ENCODE data around the gene HSDL2. TPM values are rescaled to one million over a fixed set of nuclear protein-coding genes. Genes with fewer than 3 reads are reported as not detected.

Gene HSDL2
- total RNA-seq, 1 experiment from 2014 or later = 37.0 TPM

DNA sequence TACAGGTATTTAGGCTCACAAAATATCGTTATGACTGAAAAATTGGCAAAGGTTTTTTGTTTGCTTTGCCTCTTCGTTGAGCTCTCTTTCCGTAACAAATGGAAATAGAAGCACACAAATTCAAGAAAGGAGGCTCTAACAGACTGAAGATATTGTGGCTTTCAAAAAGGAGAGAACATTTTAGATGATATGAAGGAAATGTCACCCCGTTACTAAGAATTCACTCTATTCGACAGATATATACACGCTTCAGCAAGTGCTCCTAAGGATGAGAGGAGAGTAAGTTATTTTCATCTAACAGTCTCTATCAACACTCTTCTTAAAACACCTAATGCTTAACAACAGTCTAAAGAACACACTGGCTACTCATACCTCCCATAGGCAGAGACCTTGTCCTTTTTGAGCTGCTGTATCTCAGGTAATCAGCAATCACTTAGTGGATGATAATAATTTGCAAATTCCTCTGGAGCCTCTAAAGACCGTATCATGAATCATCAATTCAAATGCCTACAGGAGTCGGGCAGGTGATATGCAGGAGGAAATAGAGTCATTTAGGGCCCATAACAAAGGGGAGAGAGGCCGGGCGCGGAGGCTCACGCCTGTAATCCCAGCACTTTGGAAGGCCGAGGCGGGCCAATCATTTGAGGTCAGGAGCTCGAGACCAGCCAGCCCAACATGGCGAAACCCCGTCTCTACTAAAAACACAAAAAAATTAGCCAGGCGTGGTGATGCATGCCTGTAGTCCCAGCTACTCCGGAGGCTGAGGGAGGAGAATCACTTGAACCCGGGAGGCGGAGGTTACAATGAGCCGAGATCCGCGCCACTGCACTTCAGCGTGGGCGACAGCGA is 1.4 kb upstream of the HSDL2 start:
- Histone ChIP-seq H3K9me2 (replicated peaks; ENCODE audit: low read length) (no peaks in the 10 kb centered on the region), H3K4me2 (ENCODE audit: low read length) (peak overlapping the region; percentile 89), H4K20me1 (ENCODE audit: low read length) (0 out of 2 replicates have a peak, but pooled peaks cover 3% of the 10 kb centered on the region), H3K36me3 (ENCODE audit: low read depth, low read length) (no peaks in the 10 kb centered on the region), H3K4me1 (ENCODE audit: insufficient read depth, low read length) (peaks cover 21% of the 10 kb centered on the region), H3F3A (ENCODE audit: low read length, unreplicated experiment) (no peaks in the 10 kb centered on the region), H3K4me3 (ENCODE audit: low read length) (peak overlapping the region; percentile 99), H3K9me3 (ENCODE audit: low read length) (no peaks in the 10 kb centered on the region), H3K9ac (ENCODE audit: low read length) (peak overlapping the region; percentile 88), H3K27me3 (ENCODE audit: low read length) (no peaks in the 10 kb centered on the region), H2AFZ (ENCODE audit: low read length) (peak overlapping the region; percentile 90), H3K79me2 (ENCODE audit: low read length) (peaks cover 51% of the 10 kb centered on the region), H3K27ac (ENCODE audit: low read length) (peak overlapping the region; percentile 75)
- no TSS peak for BruUV-seq (replicated peaks)
- DNase-seq (peak; percentile 38), ATAC-seq (peak; percentile 3; the same call in 1 of the 2 replicates)
- POLR2A ChIA-PET (ENCODE audit: unreplicated experiment) = interaction anchor here (0.6 kb wide), 1 partner anchor 117 kb away, joined by 18 read pairs; no protein-coding TSS in a partner anchor
- TF ChIP-seq EZH2phosphoT487 (IDR thresholded peaks at IDR 0.05; ENCODE audit: borderline replicate concordance, low read length) (no peak), CTCF (conservative IDR thresholded peaks at IDR 0.05; ENCODE audit: low read depth, low read length) (no peak), EZH2 (IDR thresholded peaks at IDR 0.05; ENCODE audit: low read length, unreplicated experiment) (no peak)
- intact Hi-C loops (cut with micrococcal nuclease) = loop anchor here (2.0 kb wide), 1 partner anchor 32 kb away; no protein-coding TSS in a partner anchor
- CTCF ChIA-PET = interaction anchor here (0.6 kb wide), 1 partner anchor 18 kb away, joined by 3 read pairs; no protein-coding TSS in a partner anchor

- H3F3A ChIP-seq (ENCODE audit: low read length, unreplicated experiment) = no peaks in the 10 kb centered on the region
- BruUV-seq (replicated peaks) = TSS peak; percentile 69
- peak; percentile 96 for DNase-seq
- peak overlapping the region; percentile 89 for H3K4me2 ChIP-seq (ENCODE audit: low read length)
- 0 out of 2 replicates have a peak, but pooled peaks cover 3% of the 10 kb centered on the region for H4K20me1 ChIP-seq (ENCODE audit: low read length)
- H3K4me1 ChIP-seq (ENCODE audit: insufficient read depth, low read length) = peaks cover 21% of the 10 kb centered on the region
- TF ChIP-seq EZH2 (IDR thresholded peaks at IDR 0.05; ENCODE audit: low read length, unreplicated experiment) = no peak
- TF ChIP-seq EZH2phosphoT487 (IDR thresholded peaks at IDR 0.05; ENCODE audit: borderline replicate concordance, low read length) = no peak
- no peak for TF ChIP-seq CTCF (conservative IDR thresholded peaks at IDR 0.05; ENCODE audit: low read depth, low read length)
- H3K36me3 ChIP-seq (ENCODE audit: low read depth, low read length) = no peaks in the 10 kb centered on the region
- no peaks in the 10 kb centered on the region for H3K27me3 ChIP-seq (ENCODE audit: low read length)
- peak; percentile 91 for ATAC-seq
- H3K79me2 ChIP-seq (ENCODE audit: low read length) = peaks cover 60% of the 10 kb centered on the region
- peak overlapping the region; percentile 91 for H3K9ac ChIP-seq (ENCODE audit: low read length)
- H3K9me3 ChIP-seq (ENCODE audit: low read length) = no peaks in the 10 kb centered on the region
- peak overlapping the region; percentile 99 for H3K4me3 ChIP-seq (ENCODE audit: low read length)
- intact Hi-C loops (cut with micrococcal nuclease) = loop anchor here (2.0 to 10.0 kb wide), 3 partner anchors 31 to 285 kb away; partner anchors contain the start of gene KIAA1958
- ChIA-PET CTCF (no interaction called here), POLR2A (ENCODE audit: unreplicated experiment) (interaction anchor here (0.6 to 0.8 kb wide), 3 partner anchors 116 to 340 kb away, joined by 3 to 18 read pairs (median 4); no protein-coding TSS in a partner anchor)
- peak overlapping the region; percentile 94 for H2AFZ ChIP-seq (ENCODE audit: low read length)
- no peaks in the 10 kb centered on the region for H3K9me2 ChIP-seq (replicated peaks; ENCODE audit: low read length)
- peak overlapping the region; percentile 75 for H3K27ac ChIP-seq (ENCODE audit: low read length)
These were observed 469 bp upstream of the HSDL2 start for GRCh38 chr9:112379177-112380101.

Data from PC-3 (cell line).